ENCODE data around the gene KRTAP5-11.
"Not testable (repeated sequence)": the region's sequence is repeated elsewhere in the genome, so short reads cannot be mapped to it uniquely, and the experiment has no call there.

The KRTAP5-11 gene

GRCh38 chr11:71580057-71581003 is 2.3 kb downstream of the KRTAP5-11 start:
- peak; percentile 53 for DNase-seq (ENCODE audit: low spot score)

- DNase-seq (ENCODE audit: low spot score) = not testable (repeated sequence)
Measured at GRCh38 chr11:71579513-71579912, 3.2 kb downstream of the KRTAP5-11 start.

- no peak for DNase-seq (ENCODE audit: low spot score)
Measured at GRCh38 chr11:71577469-71578004, 5.1 kb downstream of the KRTAP5-11 start.

- DNase-seq (ENCODE audit: low spot score) = not testable (repeated sequence)
Measured at GRCh38 chr11:71576688-71577465, 5.8 kb downstream of the KRTAP5-11 start.

GRCh38 chr11:71575723-71576424 is 6.8 kb downstream of the KRTAP5-11 start:
- no peak for DNase-seq (ENCODE audit: low spot score)

DNA sequence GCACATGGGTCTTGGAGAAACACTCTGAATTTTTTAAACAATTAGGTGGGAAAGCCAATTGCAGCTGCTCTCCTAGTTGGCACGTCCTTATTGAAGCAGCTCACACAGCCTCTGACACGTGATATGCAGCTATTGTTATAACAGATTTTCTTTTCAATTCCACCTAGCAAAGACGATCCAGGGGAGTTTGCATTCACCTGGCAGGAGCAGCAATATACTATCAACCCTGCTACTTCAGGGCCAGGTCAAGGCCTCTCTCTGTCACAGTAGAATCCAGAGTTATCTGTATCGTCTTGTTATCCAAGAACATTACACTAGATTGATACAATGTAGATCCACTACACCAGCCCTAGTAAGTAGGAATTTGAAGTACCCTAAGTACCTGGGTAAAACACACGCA is 8.3 kb downstream of the KRTAP5-11 start:
- DNase-seq (ENCODE audit: low spot score) = no peak

DNA sequence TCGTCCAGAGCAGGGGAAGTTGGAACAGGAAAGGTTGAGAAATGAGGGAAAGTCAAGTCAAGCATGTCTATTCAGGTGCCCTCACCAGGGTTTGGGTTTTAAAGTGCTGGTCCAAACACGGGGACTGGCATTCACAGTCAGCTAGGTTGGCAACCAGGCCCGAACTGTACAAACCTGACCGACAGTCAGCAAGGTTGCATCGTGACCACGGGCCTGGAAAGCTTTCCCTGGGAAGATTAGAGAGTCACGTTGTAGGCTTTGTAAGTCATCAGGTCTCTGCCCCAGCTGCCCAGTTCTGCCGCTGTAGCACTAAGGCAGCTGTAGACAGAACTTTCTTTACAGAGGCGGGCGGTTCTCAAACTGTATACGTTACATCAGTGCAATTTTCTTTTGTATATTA is 9.9 kb downstream of the KRTAP5-11 start:
- DNase-seq (ENCODE audit: low spot score) = no peak

- DNase-seq (ENCODE audit: low spot score) = not testable (repeated sequence)
Measured at GRCh38 chr11:71571101-71571850, 11.4 kb downstream of the KRTAP5-11 start.

- DNase-seq (ENCODE audit: low spot score) = no peak
Measured at GRCh38 chr11:71568704-71569349, 13.8 kb downstream of the KRTAP5-11 start.

- not testable (repeated sequence) for DNase-seq (ENCODE audit: low spot score)
Measured at GRCh38 chr11:71567633-71568032, 15.0 kb downstream of the KRTAP5-11 start.

DNA sequence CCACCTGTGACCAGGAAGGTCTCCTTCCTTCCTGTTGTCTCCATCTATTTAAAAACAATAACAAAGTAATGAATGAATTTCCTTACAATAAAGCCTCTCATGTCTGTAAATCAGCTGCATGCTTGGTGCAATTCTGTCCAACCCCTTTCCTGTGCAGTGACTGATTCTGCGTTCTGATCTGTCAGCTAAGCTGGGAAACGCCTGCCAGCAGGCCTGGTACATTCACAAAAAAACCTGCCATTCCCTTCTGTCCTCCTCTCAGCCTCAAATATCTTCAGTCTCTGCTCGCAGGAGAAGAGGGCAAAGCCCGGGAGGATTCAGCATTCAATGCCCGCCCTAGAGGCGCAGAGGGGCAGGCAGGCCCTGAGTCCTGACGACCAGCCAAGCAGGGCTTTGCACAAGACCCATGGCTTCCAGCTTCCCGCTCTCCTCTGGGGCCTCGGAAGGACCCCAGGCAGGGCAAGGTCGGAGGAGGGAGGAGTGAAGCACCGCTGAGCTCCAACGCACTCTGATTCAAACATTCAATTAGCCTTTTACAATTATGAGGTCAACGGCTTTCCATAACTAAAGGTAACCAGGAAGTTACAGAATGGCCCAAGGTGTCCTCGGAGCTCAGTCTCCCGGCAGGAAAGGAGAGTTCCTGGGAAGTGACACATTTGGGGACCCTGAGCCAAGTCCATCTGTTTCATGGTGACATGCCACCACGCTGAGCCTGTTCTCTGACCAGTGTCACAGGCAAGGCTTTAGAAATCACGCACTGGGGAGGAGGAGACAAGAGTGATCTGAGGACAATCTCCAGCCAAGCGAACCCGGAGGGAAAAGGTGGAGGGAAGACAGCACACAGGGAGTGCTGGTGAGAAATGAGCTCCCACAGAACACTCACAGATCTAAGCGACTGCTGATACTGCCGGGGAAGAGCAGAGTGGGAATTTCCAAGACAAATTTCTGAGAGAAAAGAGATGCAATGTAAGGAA is 15.8 kb downstream of the KRTAP5-11 start:
- DNase-seq (ENCODE audit: low spot score) = not testable (repeated sequence)

DNA sequence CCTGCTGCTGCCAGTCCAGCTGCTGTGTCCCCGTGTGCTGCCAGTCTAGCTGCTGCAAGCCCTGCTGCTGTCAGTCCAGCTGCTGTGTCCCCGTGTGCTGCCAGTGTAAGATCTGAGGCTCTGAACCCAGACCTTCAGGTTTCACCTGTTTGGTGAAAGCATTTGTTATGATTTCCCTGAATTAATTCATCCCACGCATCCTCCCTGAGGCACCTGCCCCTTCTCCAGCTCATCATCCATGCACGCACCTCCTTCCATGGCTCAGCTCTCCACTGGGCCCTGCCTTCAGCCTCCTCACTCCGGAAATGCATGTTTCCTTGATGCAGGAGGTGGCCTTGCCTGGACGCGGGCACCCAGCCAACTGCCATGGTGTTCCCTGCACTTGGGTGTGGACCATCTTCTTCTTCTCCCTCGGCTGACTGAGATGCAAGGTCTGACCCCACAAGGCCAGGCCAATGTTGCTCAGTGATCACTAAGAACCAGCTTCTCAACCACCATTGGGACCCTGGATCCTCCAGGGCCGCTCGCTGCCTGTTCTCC is 16.5 kb downstream of the KRTAP5-11 start:
- no peak for DNase-seq (ENCODE audit: low spot score)

GRCh38 chr11:71565263-71565662 is 17.4 kb downstream of the KRTAP5-11 start, which contains the start of gene KRTAP5-10:
KRTAP5-10 (plus strand) TSS chr11:71565563; CDS start chr11:71565588, 25 bp downstream.
- DNase-seq (ENCODE audit: low spot score) = no peak

- DNase-seq (ENCODE audit: low spot score) = no peak
Measured at GRCh38 chr11:71564430-71564829, 18.2 kb downstream of the KRTAP5-11 start.

GRCh38 chr11:71563406-71563805 is 19.3 kb downstream of the KRTAP5-11 start:
- DNase-seq (ENCODE audit: low spot score) = no peak

DNA sequence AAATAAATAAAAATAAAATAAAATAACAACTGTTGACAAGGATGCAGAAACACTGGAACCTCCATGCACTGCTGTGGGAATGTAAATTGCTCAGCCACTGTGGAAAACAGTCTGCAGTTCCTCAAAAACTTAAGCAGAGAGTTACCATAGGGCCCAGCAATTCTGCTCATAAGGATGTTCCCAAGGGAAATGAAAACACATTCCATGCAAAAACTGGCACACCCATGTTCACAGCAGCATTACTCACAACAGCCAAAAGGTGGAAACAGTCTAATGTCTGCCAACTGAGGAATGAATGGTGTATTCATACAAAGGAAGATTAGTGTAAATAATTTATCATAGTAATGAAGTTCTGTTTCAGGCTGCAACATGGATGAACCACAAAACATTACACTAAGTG is 20.6 kb downstream of the KRTAP5-11 start:
- DNase-seq (ENCODE audit: low spot score) = no peak

- peak; percentile 42 for DNase-seq (ENCODE audit: low spot score)
Measured at GRCh38 chr11:71558996-71559395, 23.7 kb downstream of the KRTAP5-11 start.

GRCh38 chr11:71557257-71557656 is 25.4 kb downstream of the KRTAP5-11 start:
- no peak for DNase-seq (ENCODE audit: low spot score)

DNA sequence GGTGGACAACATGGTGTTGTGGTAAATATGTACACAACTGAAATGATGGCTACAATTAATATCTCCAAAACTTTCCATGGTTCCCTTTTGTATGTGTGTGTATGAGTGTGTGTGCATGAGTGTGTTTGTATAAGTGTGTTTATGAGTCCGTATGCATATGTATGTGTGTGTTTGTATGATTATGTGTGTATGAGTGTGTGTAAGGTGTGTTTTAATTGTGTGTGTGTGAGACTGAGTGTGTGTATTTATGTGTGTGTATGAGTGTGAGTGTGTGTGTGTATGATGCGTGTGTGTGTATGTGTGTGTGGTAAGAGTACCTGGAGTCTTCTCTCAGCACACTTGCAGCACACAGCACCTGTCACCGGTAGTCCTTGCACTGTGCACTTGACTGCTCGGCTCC is 26.7 kb downstream of the KRTAP5-11 start:
- no peak for DNase-seq (ENCODE audit: low spot score)

Data from putamen (tissue), 1 donor.